AML-193 (cell line): Measurements from ENCODE around the gene ANGPT4.

Experiments used
- DNase-seq, 2 experiments: peaks; one replicate each; lab custom pipeline; 2025; lab: John Stamatoyannopoulos, UW

ANGPT4 gene

DNA sequence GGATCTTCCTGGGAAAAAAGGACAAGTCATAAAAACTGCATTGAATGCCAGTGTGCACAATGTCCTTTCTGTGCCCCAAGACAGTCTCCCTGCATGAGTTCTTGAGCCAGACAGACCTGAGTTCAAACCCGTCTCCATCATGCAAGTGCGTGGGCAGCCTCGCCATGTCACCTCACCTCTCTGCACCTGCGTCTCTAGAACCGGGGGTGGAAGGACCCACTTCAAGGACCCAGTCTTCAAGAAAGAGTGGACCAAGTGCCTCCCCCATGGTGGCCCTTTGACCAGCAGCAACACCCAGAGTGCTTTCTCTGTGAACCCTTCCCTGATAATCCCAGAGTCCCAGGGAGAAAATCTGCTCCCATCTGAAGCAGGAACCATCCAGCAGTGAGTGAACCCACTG, 23.5 kb upstream of the ANGPT4 start:
- DNase-seq, result no peak

DNA sequence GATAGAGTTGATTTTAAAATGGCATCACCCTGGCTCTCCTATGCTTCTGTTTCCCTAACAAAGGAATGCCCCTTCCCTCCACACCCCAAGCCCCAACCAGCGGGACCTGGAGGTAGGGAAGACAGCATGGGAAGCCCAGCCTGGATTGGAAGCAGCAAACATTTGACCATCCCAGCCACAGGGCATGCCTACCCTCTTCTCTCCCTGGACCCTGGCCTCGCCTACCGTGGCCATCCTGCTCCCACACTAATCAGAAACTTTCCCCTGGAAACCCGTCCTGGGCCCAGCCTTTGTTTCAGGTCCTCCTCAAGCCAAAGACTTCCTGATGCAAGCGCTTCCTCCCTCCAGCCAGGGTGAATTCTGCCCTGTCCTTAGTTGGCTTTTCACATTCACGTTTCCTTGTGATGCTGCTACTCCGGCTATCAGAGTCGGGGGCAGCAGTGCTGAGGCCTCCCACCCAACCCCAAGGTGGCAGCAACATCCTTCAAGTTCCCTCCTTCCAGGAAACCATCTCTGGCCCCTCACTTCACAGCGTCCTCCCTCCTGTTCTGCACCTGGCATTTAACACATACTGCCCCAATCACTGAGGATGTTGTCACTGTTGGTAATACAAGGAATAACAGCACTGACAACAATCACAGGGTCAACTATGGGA, 18.2 kb upstream of the ANGPT4 start:
- DNase-seq, result no peak

GRCh38 chr20:933029-933428, 16.9 kb upstream of the ANGPT4 start:
- DNase-seq, result no peak

DNA sequence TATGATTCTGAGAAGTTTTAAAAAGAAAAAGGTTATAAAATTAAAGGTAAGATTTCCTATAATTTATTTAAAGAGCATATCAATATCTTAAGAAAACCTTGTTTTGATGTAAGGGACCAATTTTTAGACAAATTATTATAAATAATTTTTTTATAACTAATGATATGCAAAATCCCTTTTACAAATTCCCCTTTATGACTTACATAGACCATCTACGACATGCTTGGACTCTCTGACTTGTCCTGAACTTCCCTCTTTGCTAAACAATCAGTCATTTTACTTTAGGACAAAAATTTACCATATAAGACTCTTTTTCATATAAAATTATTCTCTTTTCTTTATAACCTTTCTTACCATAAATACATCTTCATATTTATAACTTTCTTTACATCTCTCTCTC, 15.3 kb upstream of the ANGPT4 start:
- no peak for DNase-seq

- DNase-seq, result no peak
Measured at GRCh38 chr20:926670-927069, 10.5 kb upstream of the ANGPT4 start.

GRCh38 chr20:925516-925915, 9.4 kb upstream of the ANGPT4 start:
- no peak for DNase-seq

GRCh38 chr20:924639-925038, 8.5 kb upstream of the ANGPT4 start:
- peak in 1 of 2 experiments; percentile 12 for DNase-seq

DNA sequence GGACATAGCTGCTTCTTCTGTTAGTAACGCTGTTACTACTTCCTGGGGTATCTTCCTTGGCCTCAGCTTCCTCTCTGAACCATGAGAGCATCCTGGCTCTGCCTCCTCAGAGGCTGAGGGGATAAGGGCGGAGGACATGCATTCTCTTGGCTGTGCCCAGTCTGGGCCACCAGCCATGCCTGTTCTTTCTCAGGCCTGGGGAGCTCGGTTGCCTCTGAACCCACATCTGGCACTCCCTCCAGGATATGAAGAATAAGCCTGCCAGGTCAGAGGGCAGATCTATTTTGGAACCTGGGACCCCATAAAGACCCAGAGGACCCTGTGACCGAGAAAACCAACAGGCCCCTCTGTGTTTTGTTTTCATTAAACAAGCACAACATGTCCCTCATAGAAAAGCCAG, 6.6 kb upstream of the ANGPT4 start:
- no peak for DNase-seq

GRCh38 chr20:921068-921467, 4.9 kb upstream of the ANGPT4 start:
- no peak for DNase-seq

DNA sequence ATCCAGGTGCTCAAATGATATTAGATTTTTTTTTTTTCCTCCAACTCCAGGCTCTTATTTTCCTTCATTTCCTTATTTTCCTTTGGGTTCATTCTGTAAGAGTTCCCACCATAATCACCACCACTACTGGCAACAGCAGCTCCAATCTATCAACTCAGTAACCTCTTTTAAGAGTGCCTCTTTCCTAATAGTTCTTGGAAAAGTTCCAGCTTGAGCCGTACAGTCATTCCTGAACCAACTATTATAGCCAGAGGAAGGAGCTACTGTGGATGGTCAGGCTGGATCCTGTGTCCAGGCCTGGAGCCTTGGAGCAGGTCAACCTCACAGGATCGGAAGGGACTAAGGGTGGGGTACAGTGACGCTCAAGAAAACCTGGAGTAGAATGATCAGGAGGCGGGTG, 4.2 kb upstream of the ANGPT4 start:
- DNase-seq, result no peak

- DNase-seq, result no peak
Measured at GRCh38 chr20:919491-919916, 3.4 kb upstream of the ANGPT4 start.

GRCh38 chr20:917416-917815, 1.3 kb upstream of the ANGPT4 start:
- no peak for DNase-seq

- no peak for DNase-seq
Measured at GRCh38 chr20:916825-917224, 691 bp upstream of the ANGPT4 start.

- DNase-seq, result no peak
Measured at GRCh38 chr20:914727-915498, 1.2 kb downstream of the ANGPT4 start.

GRCh38 chr20:913306-913849, 2.8 kb downstream of the ANGPT4 start:
- no peak for DNase-seq

DNA sequence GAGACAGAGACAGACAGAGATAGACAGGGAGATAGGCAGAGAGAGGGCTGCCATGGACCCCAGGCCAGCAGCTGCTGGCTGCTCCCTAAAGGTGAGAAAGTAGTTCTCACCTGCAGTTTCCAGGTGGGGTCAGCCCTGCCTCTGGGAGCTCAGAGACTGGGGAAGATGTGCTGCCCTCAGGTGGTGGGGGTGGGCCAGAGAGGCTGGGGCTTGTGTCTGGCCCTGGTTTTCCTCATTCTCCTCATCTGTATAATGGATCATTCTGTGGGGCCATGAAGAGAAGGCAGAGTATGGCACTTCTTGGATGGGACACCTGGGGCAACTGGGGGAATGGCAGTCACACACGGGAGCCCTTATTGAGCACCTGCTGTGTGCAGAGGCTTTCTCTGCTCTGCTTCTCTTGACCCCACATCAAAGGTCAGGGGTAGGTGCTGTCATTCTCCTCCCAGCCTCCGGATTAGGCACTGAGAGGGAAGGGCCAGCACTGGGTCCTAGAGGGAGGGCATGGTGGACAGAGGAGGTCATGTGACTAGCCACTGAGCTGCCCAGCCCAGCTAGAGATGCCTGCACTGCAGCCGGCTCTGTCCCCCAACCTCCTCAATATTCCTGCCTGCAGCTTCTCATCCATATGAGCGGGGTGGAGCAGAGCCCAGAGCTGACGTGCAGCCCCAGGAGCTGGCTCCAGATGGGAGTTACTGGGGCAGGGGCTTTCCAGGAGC, 4.1 kb downstream of the ANGPT4 start:
- no peak for DNase-seq

- no peak for DNase-seq
Measured at GRCh38 chr20:910870-911770, 5.0 kb downstream of the ANGPT4 start.

- no peak for DNase-seq
Measured at GRCh38 chr20:910132-910869, 5.8 kb downstream of the ANGPT4 start.

DNA sequence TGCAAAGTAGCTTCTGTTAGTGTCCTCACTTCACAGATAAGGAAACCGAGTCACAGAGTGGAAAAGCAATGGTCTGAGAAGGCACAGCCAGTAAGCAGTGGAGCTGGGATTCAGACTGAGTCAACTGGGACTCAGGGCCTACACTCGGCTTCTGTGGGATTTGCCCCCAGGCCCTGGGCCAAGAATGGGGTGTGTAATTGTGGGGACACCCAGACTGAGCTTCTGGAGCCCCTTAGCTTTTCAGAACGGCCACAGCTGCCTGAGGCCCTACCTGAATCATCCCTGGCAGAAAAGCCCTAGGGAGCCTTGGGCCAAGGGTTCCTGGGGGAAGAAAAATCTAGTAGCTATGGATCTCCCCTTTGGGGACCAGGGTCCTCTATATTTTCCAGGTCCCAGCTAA, 6.5 kb downstream of the ANGPT4 start:
- no peak for DNase-seq

DNA sequence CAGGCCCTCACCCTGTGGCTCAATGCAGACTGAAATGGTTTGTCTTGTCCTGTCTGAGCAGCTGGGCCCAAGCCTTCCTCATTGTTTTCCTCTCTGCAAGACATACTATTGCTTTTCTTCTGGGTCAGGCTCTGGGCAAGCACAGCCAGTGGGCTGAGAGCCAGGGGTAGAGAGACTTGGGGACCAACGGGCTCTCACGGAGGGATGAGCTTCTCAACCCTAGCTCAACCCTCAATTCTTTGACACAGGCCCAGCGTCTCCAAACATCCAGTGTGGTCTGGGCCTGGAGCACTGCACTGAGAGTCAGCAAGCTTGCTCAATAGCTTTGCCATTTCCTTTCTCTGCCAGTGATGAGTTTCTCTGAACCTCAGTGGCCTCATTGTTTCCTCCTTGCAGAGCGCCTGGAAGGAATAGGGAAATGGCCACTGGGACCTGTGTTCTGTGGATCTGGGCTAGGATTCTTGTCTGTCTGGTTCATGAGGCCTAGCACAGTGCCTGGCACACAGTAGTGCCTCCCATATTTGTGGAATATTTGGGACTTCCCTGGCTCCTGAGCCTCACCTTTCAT, 9.3 kb downstream of the ANGPT4 start:
- DNase-seq, result no peak
